Testis (tissue), 2 donors: ENCODE results near the gene PYDC1.

Source experiments
- CTCF ChIP-seq, 3 experiments: fragments of 450-650 bp in 2 of 3; fragments of 200-600 bp in 1 of 3; sonication (generic) in 1 of 3; IDR thresholded peaks; one replicate each; pipeline ENCODE4 v1.5.1; 2016 to 2019; ENCODE audit warnings: antibody characterized with exemption in 3 of 3, mild to moderate bottlenecking in 2 of 3, moderate library complexity in 1 of 3
- POLR2A ChIP-seq: fragments of 450-650 bp; IDR thresholded peaks from one replicate; pipeline ENCODE4 v1.6.1; 2017; ENCODE audit warnings: antibody characterized with exemption, mild to moderate bottlenecking, moderate library complexity

DNA sequence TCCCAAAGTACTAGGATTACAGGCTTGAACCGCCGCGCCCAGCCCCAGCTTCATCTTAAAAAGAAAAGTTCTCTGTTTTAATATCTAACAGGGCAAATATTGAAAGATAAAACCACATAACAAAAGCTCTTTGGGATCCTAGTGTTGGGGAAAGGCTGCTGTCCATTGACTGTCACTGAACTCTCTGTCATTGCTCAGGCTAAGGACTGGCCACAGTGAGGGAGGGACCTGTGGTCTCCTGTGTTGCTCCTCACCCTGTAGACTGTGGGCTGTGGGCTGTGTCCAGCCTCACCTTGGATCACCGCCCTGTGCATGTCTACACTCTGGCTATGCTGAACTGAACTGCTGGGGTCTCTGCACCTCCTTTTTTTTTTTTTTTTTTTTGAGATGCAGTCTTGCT, 11.3 kb upstream of the PYDC1 start:
- TF ChIP-seq POLR2A (no peak), CTCF (IDR thresholded peaks at IDR 0.05) (no peak)
